GM19043 (cell line): ENCODE data around the gene DCHS1.

Experiments used
- ATAC-seq: cut with Tn5 transposase; IDR thresholded peaks from one replicate; pipeline ENCODE4 v1.9.1; 2021; ENCODE audit warnings: low read depth; ENCODE audit not compliant: unreplicated experiment

Gene DCHS1

GRCh38 chr11:6630632-6631291 is 24.8 kb downstream of the DCHS1 start:
- ATAC-seq: no peak

GRCh38 chr11:6629892-6630631 is 25.5 kb downstream of the DCHS1 start:
- no peak for ATAC-seq

- ATAC-seq: no peak
Observed at GRCh38 chr11:6629573-6629891, 26.1 kb downstream of the DCHS1 start.

- no peak for ATAC-seq
Observed at GRCh38 chr11:6628526-6628925, 27.1 kb downstream of the DCHS1 start.

GRCh38 chr11:6627762-6628241 is 27.8 kb downstream of the DCHS1 start:
- peak; percentile 78 for ATAC-seq

GRCh38 chr11:6626971-6627761 is 28.4 kb downstream of the DCHS1 start:
- ATAC-seq: no peak

- no peak for ATAC-seq
Observed at GRCh38 chr11:6625832-6626420, 29.7 kb downstream of the DCHS1 start.

- no peak for ATAC-seq
Observed at GRCh38 chr11:6625156-6625831, 30.3 kb downstream of the DCHS1 start.

GRCh38 chr11:6623391-6624363 is 31.9 kb downstream of the DCHS1 start:
- ATAC-seq: no peak

- no peak for ATAC-seq
Observed at GRCh38 chr11:6622261-6623171, 33.1 kb downstream of the DCHS1 start.

- no peak for ATAC-seq
Observed at GRCh38 chr11:6621711-6622211, 33.8 kb downstream of the DCHS1 start.

- no peak for ATAC-seq
Observed at GRCh38 chr11:6620636-6621035, 35.0 kb downstream of the DCHS1 start.

GRCh38 chr11:6619004-6619745 is 36.4 kb downstream of the DCHS1 start, which contains the start of gene TPP1:
TSS of gene TPP1 (minus strand) at chr11:6619422. CDS start at chr11:6619400, 22 bp downstream.
- peak; percentile 99 for ATAC-seq

GRCh38 chr11:6618117-6619003 is 37.2 kb downstream of the DCHS1 start:
- no peak for ATAC-seq

GRCh38 chr11:6617315-6617781 is 38.3 kb downstream of the DCHS1 start:
- ATAC-seq: no peak

GRCh38 chr11:6616596-6617250 is 38.9 kb downstream of the DCHS1 start:
- no peak for ATAC-seq
